Measurements from ENCODE around the gene SRSF6. TPM values are rescaled to one million over a fixed set of nuclear protein-coding genes. Genes with fewer than 3 reads are reported as not detected.

SRSF6 gene
- polyA plus RNA-seq, 1 donor from 2014 or later = 225 TPM

DNA sequence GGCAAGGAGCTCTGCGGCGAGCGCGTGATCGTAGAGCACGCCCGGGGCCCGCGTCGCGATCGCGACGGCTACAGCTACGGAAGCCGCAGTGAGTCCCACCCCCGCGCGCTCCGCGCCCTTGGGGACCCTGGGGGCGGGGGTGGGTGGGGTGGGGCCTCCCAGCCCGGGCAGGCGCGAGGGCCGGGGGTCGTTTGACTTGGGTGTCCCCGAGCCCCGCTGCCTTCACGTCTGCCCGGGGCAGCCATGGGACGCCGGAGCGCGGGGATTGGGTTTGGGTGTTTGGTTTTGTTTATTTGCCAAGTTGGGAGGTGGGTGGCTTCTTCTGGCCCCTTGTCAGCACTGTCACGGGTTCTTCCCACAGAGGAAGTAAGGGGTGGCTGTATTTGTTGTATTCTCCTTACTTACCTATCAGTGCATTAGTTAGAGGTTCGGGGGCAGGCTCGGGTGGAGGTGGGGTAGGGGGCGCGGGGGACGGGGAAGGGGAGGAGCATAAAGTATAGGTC lies 777 bp downstream of the SRSF6 start:
- Histone ChIP-seq H3K9me3 (ENCODE audit: low read length) (no peaks in the 10 kb centered on the region), H2AFZ (ENCODE audit: low read depth, low read length) (no peak overlapping the region), H3K27ac (ENCODE audit: low read length) (peak overlapping the region; percentile 100), H3K36me3 (ENCODE audit: insufficient read depth, low read length) (peaks cover 27% of the 10 kb centered on the region), H4K20me1 (ENCODE audit: insufficient read depth) (peaks cover 15% of the 10 kb centered on the region), H3K4me3 (ENCODE audit: low read length) (peak overlapping the region; percentile 81), H3K9ac (ENCODE audit: low read length) (peak overlapping the region; percentile 100), H3F3A (ENCODE audit: insufficient read depth, low read length, poor library complexity, severe bottlenecking) (no peaks in the 10 kb centered on the region), H3K79me2 (replicated peaks; ENCODE audit: insufficient read depth, low read length) (peaks cover 35% of the 10 kb centered on the region), H3K9me2 (ENCODE audit: insufficient read depth, low read length) (no peaks in the 10 kb centered on the region), H3K27me3 (ENCODE audit: insufficient read depth, low read depth, low read length) (no peaks in the 10 kb centered on the region), H3K4me2 (ENCODE audit: low read length) (peak overlapping the region; percentile 97)
- TF ChIP-seq EZH2 (IDR thresholded peaks at IDR 0.05; ENCODE audit: borderline replicate concordance, insufficient read depth, low read length, poor library complexity, severe bottlenecking) = no peak
- TF ChIP-seq EP300 (conservative IDR thresholded peaks at IDR 0.05; ENCODE audit: poor library complexity, severe bottlenecking) = no peak
- TF ChIP-seq SMC3 (conservative IDR thresholded peaks at IDR 0.05; ENCODE audit: poor library complexity) = no peak
- no peak for TF ChIP-seq MXI1 (conservative IDR thresholded peaks at IDR 0.05; ENCODE audit: poor library complexity, severe bottlenecking)
- TF ChIP-seq POLR2AphosphoS5 (IDR thresholded peaks at IDR 0.05) = no peak
- no peak for TF ChIP-seq REST (IDR thresholded peaks at IDR 0.05; ENCODE audit: borderline replicate concordance)
- no peak for TF ChIP-seq TAF1 (IDR thresholded peaks at IDR 0.05; ENCODE audit: low read depth)
- TF ChIP-seq, protein P1, sequence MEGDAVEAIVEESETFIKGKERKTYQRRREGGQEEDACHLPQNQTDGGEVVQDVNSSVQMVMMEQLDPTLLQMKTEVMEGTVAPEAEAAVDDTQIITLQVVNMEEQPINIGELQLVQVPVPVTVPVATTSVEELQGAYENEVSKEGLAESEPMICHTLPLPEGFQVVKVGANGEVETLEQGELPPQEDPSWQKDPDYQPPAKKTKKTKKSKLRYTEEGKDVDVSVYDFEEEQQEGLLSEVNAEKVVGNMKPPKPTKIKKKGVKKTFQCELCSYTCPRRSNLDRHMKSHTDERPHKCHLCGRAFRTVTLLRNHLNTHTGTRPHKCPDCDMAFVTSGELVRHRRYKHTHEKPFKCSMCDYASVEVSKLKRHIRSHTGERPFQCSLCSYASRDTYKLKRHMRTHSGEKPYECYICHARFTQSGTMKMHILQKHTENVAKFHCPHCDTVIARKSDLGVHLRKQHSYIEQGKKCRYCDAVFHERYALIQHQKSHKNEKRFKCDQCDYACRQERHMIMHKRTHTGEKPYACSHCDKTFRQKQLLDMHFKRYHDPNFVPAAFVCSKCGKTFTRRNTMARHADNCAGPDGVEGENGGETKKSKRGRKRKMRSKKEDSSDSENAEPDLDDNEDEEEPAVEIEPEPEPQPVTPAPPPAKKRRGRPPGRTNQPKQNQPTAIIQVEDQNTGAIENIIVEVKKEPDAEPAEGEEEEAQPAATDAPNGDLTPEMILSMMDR (IDR thresholded peaks at IDR 0.05; ENCODE audit: poor library complexity, severe bottlenecking) = no peak
- TF ChIP-seq RAD21 (conservative IDR thresholded peaks at IDR 0.05) = no peak

DNA sequence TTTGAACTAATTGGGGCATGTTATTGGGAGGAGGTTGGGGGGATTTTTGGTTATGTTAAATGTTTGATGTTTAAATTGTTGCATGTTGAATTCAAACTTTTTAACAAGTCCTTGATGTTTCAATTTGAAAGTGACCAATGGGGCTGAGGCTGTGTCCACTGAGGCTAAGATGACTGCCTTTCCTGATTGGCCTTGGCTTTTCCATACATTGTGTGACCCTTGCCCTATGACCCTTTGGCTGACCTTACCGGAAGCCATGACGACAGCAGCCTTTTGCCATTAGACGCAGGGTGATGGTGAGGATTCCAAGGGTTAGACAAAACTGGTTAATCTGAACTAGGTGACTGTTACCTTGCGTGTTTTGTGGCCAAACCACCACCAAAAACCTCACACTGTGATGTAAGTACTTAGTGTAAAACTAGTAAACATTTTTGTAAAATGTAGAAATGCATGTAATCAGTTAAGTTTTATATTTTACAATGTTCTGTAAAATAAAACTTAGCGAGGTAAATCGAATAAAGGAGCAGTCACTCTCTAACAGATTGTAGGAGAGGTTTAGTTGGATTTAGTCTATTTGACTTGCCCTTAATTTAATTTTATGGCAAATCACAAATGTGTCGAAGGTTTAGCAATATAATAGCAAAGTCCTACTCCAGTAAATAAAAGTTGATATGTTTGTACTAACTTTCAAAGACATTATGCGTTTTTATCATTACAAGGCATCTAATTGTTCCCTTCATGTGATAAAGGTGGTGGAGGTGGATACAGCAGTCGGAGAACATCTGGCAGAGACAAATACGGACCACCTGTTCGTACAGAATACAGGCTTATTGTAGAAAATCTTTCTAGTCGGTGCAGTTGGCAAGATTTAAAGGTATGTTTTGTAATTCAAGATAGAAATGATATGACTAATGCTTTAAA lies 1.6 kb downstream of the SRSF6 start:
- peak overlapping the region; percentile 97 for H3K4me2 ChIP-seq (ENCODE audit: low read length)
- H3F3A ChIP-seq (ENCODE audit: insufficient read depth, low read length, poor library complexity, severe bottlenecking) = no peaks in the 10 kb centered on the region
- TF ChIP-seq MXI1 (conservative IDR thresholded peaks at IDR 0.05; ENCODE audit: poor library complexity, severe bottlenecking) (no peak), EZH2 (IDR thresholded peaks at IDR 0.05; ENCODE audit: borderline replicate concordance, insufficient read depth, low read length, poor library complexity, severe bottlenecking) (no peak), REST (IDR thresholded peaks at IDR 0.05; ENCODE audit: borderline replicate concordance) (no peak), POLR2AphosphoS5 (IDR thresholded peaks at IDR 0.05) (no peak), SMC3 (conservative IDR thresholded peaks at IDR 0.05; ENCODE audit: poor library complexity) (no peak), EP300 (conservative IDR thresholded peaks at IDR 0.05; ENCODE audit: poor library complexity, severe bottlenecking) (no peak), TAF1 (IDR thresholded peaks at IDR 0.05; ENCODE audit: low read depth) (no peak), RAD21 (conservative IDR thresholded peaks at IDR 0.05) (no peak)
- TF ChIP-seq, protein P1 (IDR thresholded peaks at IDR 0.05; ENCODE audit: poor library complexity, severe bottlenecking) = no peak
- no peaks in the 10 kb centered on the region for H3K9me3 ChIP-seq (ENCODE audit: low read length)
- H3K36me3 ChIP-seq (ENCODE audit: insufficient read depth, low read length) = peaks cover 33% of the 10 kb centered on the region
- H3K9me2 ChIP-seq (ENCODE audit: insufficient read depth, low read length) = no peaks in the 10 kb centered on the region
- no peaks in the 10 kb centered on the region for H3K27me3 ChIP-seq (ENCODE audit: insufficient read depth, low read depth, low read length)
- H3K9ac ChIP-seq (ENCODE audit: low read length) = peak overlapping the region; percentile 100
- H3K4me3 ChIP-seq (ENCODE audit: low read length) = peak overlapping the region; percentile 81
- H4K20me1 ChIP-seq (ENCODE audit: insufficient read depth) = peaks cover 15% of the 10 kb centered on the region
- H3K27ac ChIP-seq (ENCODE audit: low read length) = no peak overlapping the region
- H3K79me2 ChIP-seq (replicated peaks; ENCODE audit: insufficient read depth, low read length) = peaks cover 41% of the 10 kb centered on the region
- H2AFZ ChIP-seq (ENCODE audit: low read depth, low read length) = no peak overlapping the region
